ENCODE measurements around the gene SLC17A5.

Gene SLC17A5

GRCh38 chr6:73666393-73666792 lies 12.6 kb upstream of the SLC17A5 start:
- no CpG with 5 or more reads among the region's 2 CpGs for WGBS, 2 donors (ENCODE audit: extremely low coverage in 2 of 2, insufficient read length in 2 of 2, insufficient replicate concordance in 1 of 2)
- no peaks in the 10 kb centered on the region for H3K36me3 ChIP-seq (replicated peaks in 1 of 2; ENCODE audit: control insufficient read depth in 2 of 2, insufficient read depth in 2 of 2, low read length in 2 of 2)
- no peak overlapping the region for H3K4me3 ChIP-seq (ENCODE audit: low read length in 2 of 2)
- no peak overlapping the region for H3K4me2 ChIP-seq (ENCODE audit: insufficient read depth, low read length, poor library complexity, severe bottlenecking)
- no peak overlapping the region for H2BK5ac ChIP-seq (ENCODE audit: low read length)
- no peak overlapping the region for H3K27ac ChIP-seq (replicated peaks; ENCODE audit: low read length)
- H4K91ac ChIP-seq (ENCODE audit: low read depth, low read length, poor library complexity): no peak overlapping the region
- H3K23ac ChIP-seq (ENCODE audit: low read depth, low read length, poor library complexity): no peak overlapping the region
- peaks cover 0 to 3% (median 0%) of the 10 kb centered on the region in 3 experiments for H3K27me3 ChIP-seq (ENCODE audit: control insufficient read depth in 3 of 3, insufficient read depth in 3 of 3, low read depth in 1 of 3, low read length in 3 of 3)
- H2BK12ac ChIP-seq (ENCODE audit: low read length): no peak overlapping the region
- H3K18ac ChIP-seq (ENCODE audit: low read length): no peak overlapping the region
- H2AK5ac ChIP-seq (ENCODE audit: low read depth, low read length): no peak overlapping the region
- no peak overlapping the region for H3K4ac ChIP-seq (ENCODE audit: low read length)
- no peaks in the 10 kb centered on the region for H3K79me1 ChIP-seq (ENCODE audit: low read depth, low read length)
- no peak overlapping the region for H2BK15ac ChIP-seq (ENCODE audit: low read length)
- H4K8ac ChIP-seq (ENCODE audit: low read depth, low read length): no peak overlapping the region
- H3K14ac ChIP-seq (ENCODE audit: low read length): no peak overlapping the region
- no peak for DNase-seq (ENCODE audit: low spot score)
- no peaks in the 10 kb centered on the region for H3K9me3 ChIP-seq (replicated peaks in 1 of 2; ENCODE audit: control insufficient read depth in 2 of 2, insufficient read depth in 1 of 2, low read depth in 1 of 2, low read length in 2 of 2)
- no peak overlapping the region for H2AFZ ChIP-seq (ENCODE audit: low read length)
- no peaks in the 10 kb centered on the region for H3K4me1 ChIP-seq (ENCODE audit: control insufficient read depth in 2 of 2, insufficient read depth in 1 of 2, low read depth in 1 of 2, low read length in 2 of 2)
- no peak overlapping the region for H3K9ac ChIP-seq (ENCODE audit: low read depth, low read length, poor library complexity)
- no peak overlapping the region for H2BK120ac ChIP-seq (ENCODE audit: low read depth, low read length)

- Histone ChIP-seq H4K8ac (ENCODE audit: low read depth, low read length) (no peak overlapping the region), H2BK5ac (ENCODE audit: low read length) (no peak overlapping the region), H3K4me1 (ENCODE audit: control insufficient read depth in 2 of 2, insufficient read depth in 1 of 2, low read depth in 1 of 2, low read length in 2 of 2) (no peaks in the 10 kb centered on the region), H3K27ac (replicated peaks; ENCODE audit: low read length) (no peak overlapping the region), H2AK5ac (ENCODE audit: low read depth, low read length) (no peak overlapping the region), H3K18ac (ENCODE audit: low read length) (no peak overlapping the region), H3K4ac (ENCODE audit: low read length) (no peak overlapping the region), H3K4me2 (ENCODE audit: insufficient read depth, low read length, poor library complexity, severe bottlenecking) (no peak overlapping the region), H2BK12ac (ENCODE audit: low read length) (no peak overlapping the region), H2AFZ (ENCODE audit: low read length) (no peak overlapping the region), H4K91ac (ENCODE audit: low read depth, low read length, poor library complexity) (no peak overlapping the region), H3K9me3 (replicated peaks in 1 of 2; ENCODE audit: control insufficient read depth in 2 of 2, insufficient read depth in 1 of 2, low read depth in 1 of 2, low read length in 2 of 2) (no peaks in the 10 kb centered on the region), H3K27me3 (ENCODE audit: control insufficient read depth in 3 of 3, insufficient read depth in 3 of 3, low read depth in 1 of 3, low read length in 3 of 3) (peaks cover 0 to 3% (median 0%) of the 10 kb centered on the region in 3 experiments), H2BK120ac (ENCODE audit: low read depth, low read length) (no peak overlapping the region), H3K4me3 (ENCODE audit: low read length in 2 of 2) (no peak overlapping the region), H3K14ac (ENCODE audit: low read length) (no peak overlapping the region), H3K23ac (ENCODE audit: low read depth, low read length, poor library complexity) (no peak overlapping the region), H3K79me1 (ENCODE audit: low read depth, low read length) (no peaks in the 10 kb centered on the region), H3K36me3 (replicated peaks in 1 of 2; ENCODE audit: control insufficient read depth in 2 of 2, insufficient read depth in 2 of 2, low read length in 2 of 2) (no peaks in the 10 kb centered on the region), H2BK15ac (ENCODE audit: low read length) (no peak overlapping the region), H3K9ac (ENCODE audit: low read depth, low read length, poor library complexity) (no peak overlapping the region)
- WGBS, 2 donors (ENCODE audit: extremely low coverage in 2 of 2, insufficient read length in 2 of 2, insufficient replicate concordance in 1 of 2): no CpG with 5 or more reads among the region's 3 CpGs
- no peak for DNase-seq (ENCODE audit: low spot score)
These were observed 12.0 kb upstream of the SLC17A5 start for GRCh38 chr6:73665686-73666319.

- Histone ChIP-seq H3K27ac (replicated peaks; ENCODE audit: low read length) (no peak overlapping the region), H3K4me2 (ENCODE audit: insufficient read depth, low read length, poor library complexity, severe bottlenecking) (no peak overlapping the region), H2BK120ac (ENCODE audit: low read depth, low read length) (no peak overlapping the region), H3K4me1 (ENCODE audit: control insufficient read depth in 2 of 2, insufficient read depth in 1 of 2, low read depth in 1 of 2, low read length in 2 of 2) (no peaks in the 10 kb centered on the region), H3K14ac (ENCODE audit: low read length) (no peak overlapping the region), H3K9ac (ENCODE audit: low read depth, low read length, poor library complexity) (no peak overlapping the region), H3K4me3 (ENCODE audit: low read length in 2 of 2) (no peak overlapping the region), H2AFZ (ENCODE audit: low read length) (no peak overlapping the region), H2AK5ac (ENCODE audit: low read depth, low read length) (no peak overlapping the region), H3K9me3 (replicated peaks in 1 of 2; ENCODE audit: control insufficient read depth in 2 of 2, insufficient read depth in 1 of 2, low read depth in 1 of 2, low read length in 2 of 2) (no peaks in the 10 kb centered on the region), H3K4ac (ENCODE audit: low read length) (no peak overlapping the region), H3K23ac (ENCODE audit: low read depth, low read length, poor library complexity) (no peak overlapping the region), H4K8ac (ENCODE audit: low read depth, low read length) (no peak overlapping the region), H3K27me3 (ENCODE audit: control insufficient read depth in 3 of 3, insufficient read depth in 3 of 3, low read depth in 1 of 3, low read length in 3 of 3) (peaks cover 0 to 3% (median 0%) of the 10 kb centered on the region in 3 experiments), H4K91ac (ENCODE audit: low read depth, low read length, poor library complexity) (no peak overlapping the region), H2BK15ac (ENCODE audit: low read length) (no peak overlapping the region), H3K36me3 (replicated peaks in 1 of 2; ENCODE audit: control insufficient read depth in 2 of 2, insufficient read depth in 2 of 2, low read length in 2 of 2) (no peaks in the 10 kb centered on the region), H3K79me1 (ENCODE audit: low read depth, low read length) (no peaks in the 10 kb centered on the region), H2BK12ac (ENCODE audit: low read length) (no peak overlapping the region), H3K18ac (ENCODE audit: low read length) (no peak overlapping the region), H2BK5ac (ENCODE audit: low read length) (no peak overlapping the region)
- DNase-seq (ENCODE audit: low spot score): no peak
- WGBS, 2 donors (ENCODE audit: extremely low coverage in 2 of 2, insufficient read length in 2 of 2, insufficient replicate concordance in 1 of 2): no CpG with 5 or more reads among the region's 2 CpGs
These were observed 10.9 kb upstream of the SLC17A5 start for GRCh38 chr6:73664701-73665100.

GRCh38 chr6:73657201-73657600 lies 3.4 kb upstream of the SLC17A5 start:
- Histone ChIP-seq H3K4me3 (ENCODE audit: low read length in 2 of 2) (no peak overlapping the region), H2AK5ac (ENCODE audit: low read depth, low read length) (no peak overlapping the region), H2BK15ac (ENCODE audit: low read length) (no peak overlapping the region), H2BK5ac (ENCODE audit: low read length) (no peak overlapping the region), H3K27me3 (ENCODE audit: control insufficient read depth in 3 of 3, insufficient read depth in 3 of 3, low read depth in 1 of 3, low read length in 3 of 3) (no peaks in the 10 kb centered on the region), H3K14ac (ENCODE audit: low read length) (no peak overlapping the region), H2AFZ (ENCODE audit: low read length) (no peak overlapping the region), H2BK12ac (ENCODE audit: low read length) (no peak overlapping the region), H3K4me1 (ENCODE audit: control insufficient read depth in 2 of 2, insufficient read depth in 1 of 2, low read depth in 1 of 2, low read length in 2 of 2) (peaks cover 3 to 7% of the 10 kb centered on the region in 2 donors), H3K27ac (replicated peaks; ENCODE audit: low read length) (no peak overlapping the region), H4K8ac (ENCODE audit: low read depth, low read length) (no peak overlapping the region), H3K9ac (ENCODE audit: low read depth, low read length, poor library complexity) (no peak overlapping the region), H3K18ac (ENCODE audit: low read length) (no peak overlapping the region), H3K4ac (ENCODE audit: low read length) (no peak overlapping the region), H3K4me2 (ENCODE audit: insufficient read depth, low read length, poor library complexity, severe bottlenecking) (no peak overlapping the region), H3K9me3 (replicated peaks in 1 of 2; ENCODE audit: control insufficient read depth in 2 of 2, insufficient read depth in 1 of 2, low read depth in 1 of 2, low read length in 2 of 2) (no peaks in the 10 kb centered on the region), H3K79me1 (ENCODE audit: low read depth, low read length) (peaks cover 1% of the 10 kb centered on the region), H2BK120ac (ENCODE audit: low read depth, low read length) (no peak overlapping the region), H4K91ac (ENCODE audit: low read depth, low read length, poor library complexity) (no peak overlapping the region), H3K23ac (ENCODE audit: low read depth, low read length, poor library complexity) (no peak overlapping the region), H3K36me3 (replicated peaks in 1 of 2; ENCODE audit: control insufficient read depth in 2 of 2, insufficient read depth in 2 of 2, low read length in 2 of 2) (no peaks in the 10 kb centered on the region)
- WGBS, 2 donors (ENCODE audit: extremely low coverage in 2 of 2, insufficient read length in 2 of 2, insufficient replicate concordance in 1 of 2): no CpG with 5 or more reads among the region's 3 CpGs
- DNase-seq (ENCODE audit: low spot score): no peak

All from neuronal stem cell (in vitro differentiated cells).